ENCODE results near the gene DLG5.
A peak's percentile ranks its signal among the peaks of the same experiment; 100 is the strongest.

DLG5 gene

GRCh38 chr10:77844713-77845445 lies 81.7 kb downstream of the DLG5 start:
- H3K4me3 ChIP-seq (ENCODE audit: insufficient read depth, low read depth, low read length), result no peak overlapping the region
- no peaks in the 10 kb centered on the region for H3K27me3 ChIP-seq (ENCODE audit: control insufficient read depth, insufficient read depth, low read length, poor library complexity, severe bottlenecking)
- no peaks in the 10 kb centered on the region for H3K9me3 ChIP-seq (ENCODE audit: control insufficient read depth, low read length)
- peaks cover 7% of the 10 kb centered on the region for H3K4me1 ChIP-seq (ENCODE audit: control insufficient read depth, insufficient read depth, low read length)
- H3K36me3 ChIP-seq (ENCODE audit: control insufficient read depth, insufficient read depth, low read length), result peaks cover 13% of the 10 kb centered on the region
- no peak overlapping the region for H3K27ac ChIP-seq (ENCODE audit: insufficient read depth, low read depth, low read length, poor library complexity, severe bottlenecking)
- 70 to 75% methylated on average over 9 of the region's 9 CpGs for WGBS, 2 experiments

- Histone ChIP-seq H3K4me1 (ENCODE audit: control insufficient read depth, insufficient read depth, low read length) (peaks cover 7% of the 10 kb centered on the region), H3K27me3 (ENCODE audit: control insufficient read depth, insufficient read depth, low read length, poor library complexity, severe bottlenecking) (no peaks in the 10 kb centered on the region), H3K9me3 (ENCODE audit: control insufficient read depth, low read length) (no peaks in the 10 kb centered on the region), H3K36me3 (ENCODE audit: control insufficient read depth, insufficient read depth, low read length) (peaks cover 13% of the 10 kb centered on the region), H3K27ac (ENCODE audit: insufficient read depth, low read depth, low read length, poor library complexity, severe bottlenecking) (no peak overlapping the region), H3K4me3 (ENCODE audit: insufficient read depth, low read depth, low read length) (no peak overlapping the region)
- 92 to 96% methylated on average over 7 of the region's 7 CpGs for WGBS, 2 experiments
Measured at GRCh38 chr10:77844177-77844576, 82.4 kb downstream of the DLG5 start.

GRCh38 chr10:77843264-77843663 lies 83.3 kb downstream of the DLG5 start:
- 91 to 93% methylated on average over 11 of the region's 11 CpGs for WGBS, 2 experiments
- no peak overlapping the region for H3K4me3 ChIP-seq (ENCODE audit: insufficient read depth, low read depth, low read length)
- H3K27ac ChIP-seq (ENCODE audit: insufficient read depth, low read depth, low read length, poor library complexity, severe bottlenecking), result no peak overlapping the region
- no peaks in the 10 kb centered on the region for H3K27me3 ChIP-seq (ENCODE audit: control insufficient read depth, insufficient read depth, low read length, poor library complexity, severe bottlenecking)
- H3K36me3 ChIP-seq (ENCODE audit: control insufficient read depth, insufficient read depth, low read length), result peaks cover 13% of the 10 kb centered on the region
- no peaks in the 10 kb centered on the region for H3K9me3 ChIP-seq (ENCODE audit: control insufficient read depth, low read length)
- peaks cover 4% of the 10 kb centered on the region for H3K4me1 ChIP-seq (ENCODE audit: control insufficient read depth, insufficient read depth, low read length)

GRCh38 chr10:77842652-77843212 lies 83.8 kb downstream of the DLG5 start:
- no peak overlapping the region for H3K27ac ChIP-seq (ENCODE audit: insufficient read depth, low read depth, low read length, poor library complexity, severe bottlenecking)
- peaks cover 12% of the 10 kb centered on the region for H3K36me3 ChIP-seq (ENCODE audit: control insufficient read depth, insufficient read depth, low read length)
- H3K9me3 ChIP-seq (ENCODE audit: control insufficient read depth, low read length), result no peaks in the 10 kb centered on the region
- H3K4me1 ChIP-seq (ENCODE audit: control insufficient read depth, insufficient read depth, low read length), result peaks cover 9% of the 10 kb centered on the region
- WGBS, 2 experiments, result 96 to 97% methylated on average over 5 of the region's 5 CpGs
- no peak overlapping the region for H3K4me3 ChIP-seq (ENCODE audit: insufficient read depth, low read depth, low read length)
- H3K27me3 ChIP-seq (ENCODE audit: control insufficient read depth, insufficient read depth, low read length, poor library complexity, severe bottlenecking), result no peaks in the 10 kb centered on the region

GRCh38 chr10:77841711-77842375 lies 84.7 kb downstream of the DLG5 start:
- no peaks in the 10 kb centered on the region for H3K9me3 ChIP-seq (ENCODE audit: control insufficient read depth, low read length)
- H3K27ac ChIP-seq (ENCODE audit: insufficient read depth, low read depth, low read length, poor library complexity, severe bottlenecking), result no peak overlapping the region
- peaks cover 9% of the 10 kb centered on the region for H3K36me3 ChIP-seq (ENCODE audit: control insufficient read depth, insufficient read depth, low read length)
- H3K4me1 ChIP-seq (ENCODE audit: control insufficient read depth, insufficient read depth, low read length), result peaks cover 15% of the 10 kb centered on the region
- 95% methylated on average over 27 of the region's 27 CpGs for WGBS, 2 experiments
- no peak overlapping the region for H3K4me3 ChIP-seq (ENCODE audit: insufficient read depth, low read depth, low read length)
- H3K27me3 ChIP-seq (ENCODE audit: control insufficient read depth, insufficient read depth, low read length, poor library complexity, severe bottlenecking), result no peaks in the 10 kb centered on the region

- Histone ChIP-seq H3K4me1 (ENCODE audit: control insufficient read depth, insufficient read depth, low read length) (peaks cover 15% of the 10 kb centered on the region), H3K9me3 (ENCODE audit: control insufficient read depth, low read length) (no peaks in the 10 kb centered on the region), H3K27me3 (ENCODE audit: control insufficient read depth, insufficient read depth, low read length, poor library complexity, severe bottlenecking) (no peaks in the 10 kb centered on the region), H3K4me3 (ENCODE audit: insufficient read depth, low read depth, low read length) (no peak overlapping the region), H3K36me3 (ENCODE audit: control insufficient read depth, insufficient read depth, low read length) (peaks cover 9% of the 10 kb centered on the region), H3K27ac (ENCODE audit: insufficient read depth, low read depth, low read length, poor library complexity, severe bottlenecking) (no peak overlapping the region)
- 79 to 85% methylated on average over 8 of the region's 8 CpGs for WGBS, 2 experiments
Measured at GRCh38 chr10:77840636-77841035, 85.9 kb downstream of the DLG5 start.

GRCh38 chr10:77837925-77838595 lies 88.5 kb downstream of the DLG5 start:
- Histone ChIP-seq H3K9me3 (ENCODE audit: control insufficient read depth, low read length) (no peaks in the 10 kb centered on the region), H3K4me3 (ENCODE audit: insufficient read depth, low read depth, low read length) (no peak overlapping the region), H3K4me1 (ENCODE audit: control insufficient read depth, insufficient read depth, low read length) (peaks cover 15% of the 10 kb centered on the region), H3K27ac (ENCODE audit: insufficient read depth, low read depth, low read length, poor library complexity, severe bottlenecking) (peak overlapping the region; percentile 72), H3K36me3 (ENCODE audit: control insufficient read depth, insufficient read depth, low read length) (peaks cover 17% of the 10 kb centered on the region), H3K27me3 (ENCODE audit: control insufficient read depth, insufficient read depth, low read length, poor library complexity, severe bottlenecking) (no peaks in the 10 kb centered on the region)
- 79 to 84% methylated on average over 14 of the region's 14 CpGs for WGBS, 2 experiments

- Histone ChIP-seq H3K9me3 (ENCODE audit: control insufficient read depth, low read length) (no peaks in the 10 kb centered on the region), H3K4me1 (ENCODE audit: control insufficient read depth, insufficient read depth, low read length) (peaks cover 15% of the 10 kb centered on the region), H3K27ac (ENCODE audit: insufficient read depth, low read depth, low read length, poor library complexity, severe bottlenecking) (peak overlapping the region; percentile 72), H3K4me3 (ENCODE audit: insufficient read depth, low read depth, low read length) (no peak overlapping the region), H3K36me3 (ENCODE audit: control insufficient read depth, insufficient read depth, low read length) (peaks cover 16% of the 10 kb centered on the region), H3K27me3 (ENCODE audit: control insufficient read depth, insufficient read depth, low read length, poor library complexity, severe bottlenecking) (no peaks in the 10 kb centered on the region)
- WGBS, 2 experiments, result 40 to 46% methylated on average over 10 of the region's 10 CpGs
Measured at GRCh38 chr10:77837248-77837924, 89.2 kb downstream of the DLG5 start.

- 83% methylated on average over 11 of the region's 11 CpGs for WGBS, 2 experiments
- no peaks in the 10 kb centered on the region for H3K9me3 ChIP-seq (ENCODE audit: control insufficient read depth, low read length)
- peaks cover 16% of the 10 kb centered on the region for H3K36me3 ChIP-seq (ENCODE audit: control insufficient read depth, insufficient read depth, low read length)
- no peaks in the 10 kb centered on the region for H3K27me3 ChIP-seq (ENCODE audit: control insufficient read depth, insufficient read depth, low read length, poor library complexity, severe bottlenecking)
- no peak overlapping the region for H3K27ac ChIP-seq (ENCODE audit: insufficient read depth, low read depth, low read length, poor library complexity, severe bottlenecking)
- peaks cover 15% of the 10 kb centered on the region for H3K4me1 ChIP-seq (ENCODE audit: control insufficient read depth, insufficient read depth, low read length)
- no peak overlapping the region for H3K4me3 ChIP-seq (ENCODE audit: insufficient read depth, low read depth, low read length)
Measured at GRCh38 chr10:77836299-77836820, 90.2 kb downstream of the DLG5 start.
